COLO668 (cell line): ENCODE results near the gene TGM1.

ENCODE experiments used
- DNase-seq: peaks from one replicate; lab custom pipeline; 2025; ENCODE audit not compliant: unreplicated experiment; lab: John Stamatoyannopoulos, UW

TGM1 gene

GRCh38 chr14:24262821-24263733 is at the start of gene TGM1:
TSS of gene TGM1 (minus strand) at chr14:24263177. CDS start at chr14:24262352, 825 bp downstream.
- DNase-seq = no peak

- DNase-seq = no peak
Measured at GRCh38 chr14:24311837-24312615, 49.0 kb upstream of the TGM1 start.

DNA sequence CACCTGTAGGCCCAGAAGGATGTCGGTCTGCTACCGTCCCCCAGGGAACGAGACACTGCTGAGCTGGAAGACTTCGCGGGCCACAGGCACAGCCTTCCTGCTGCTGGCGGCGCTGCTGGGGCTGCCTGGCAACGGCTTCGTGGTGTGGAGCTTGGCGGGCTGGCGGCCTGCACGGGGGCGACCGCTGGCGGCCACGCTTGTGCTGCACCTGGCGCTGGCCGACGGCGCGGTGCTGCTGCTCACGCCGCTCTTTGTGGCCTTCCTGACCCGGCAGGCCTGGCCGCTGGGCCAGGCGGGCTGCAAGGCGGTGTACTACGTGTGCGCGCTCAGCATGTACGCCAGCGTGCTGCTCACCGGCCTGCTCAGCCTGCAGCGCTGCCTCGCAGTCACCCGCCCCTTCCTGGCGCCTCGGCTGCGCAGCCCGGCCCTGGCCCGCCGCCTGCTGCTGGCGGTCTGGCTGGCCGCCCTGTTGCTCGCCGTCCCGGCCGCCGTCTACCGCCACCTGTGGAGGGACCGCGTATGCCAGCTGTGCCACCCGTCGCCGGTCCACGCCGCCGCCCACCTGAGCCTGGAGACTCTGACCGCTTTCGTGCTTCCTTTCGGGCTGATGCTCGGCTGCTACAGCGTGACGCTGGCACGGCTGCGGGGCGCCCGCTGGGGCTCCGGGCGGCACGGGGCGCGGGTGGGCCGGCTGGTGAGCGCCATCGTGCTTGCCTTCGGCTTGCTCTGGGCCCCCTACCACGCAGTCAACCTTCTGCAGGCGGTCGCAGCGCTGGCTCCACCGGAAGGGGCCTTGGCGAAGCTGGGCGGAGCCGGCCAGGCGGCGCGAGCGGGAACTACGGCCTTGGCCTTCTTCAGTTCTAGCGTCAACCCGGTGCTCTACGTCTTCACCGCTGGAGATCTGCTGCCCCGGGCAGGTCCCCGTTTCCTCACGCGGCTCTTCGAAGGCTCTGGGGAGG is 47.9 kb upstream of the TGM1 start, which contains the start of gene LTB4R:
Gene LTB4R (plus strand): TSS at position 857 of the 959 bp plus-strand sequence. CDS start 4,150 bp downstream, outside the sequence.
- peak; percentile 88 for DNase-seq

DNA sequence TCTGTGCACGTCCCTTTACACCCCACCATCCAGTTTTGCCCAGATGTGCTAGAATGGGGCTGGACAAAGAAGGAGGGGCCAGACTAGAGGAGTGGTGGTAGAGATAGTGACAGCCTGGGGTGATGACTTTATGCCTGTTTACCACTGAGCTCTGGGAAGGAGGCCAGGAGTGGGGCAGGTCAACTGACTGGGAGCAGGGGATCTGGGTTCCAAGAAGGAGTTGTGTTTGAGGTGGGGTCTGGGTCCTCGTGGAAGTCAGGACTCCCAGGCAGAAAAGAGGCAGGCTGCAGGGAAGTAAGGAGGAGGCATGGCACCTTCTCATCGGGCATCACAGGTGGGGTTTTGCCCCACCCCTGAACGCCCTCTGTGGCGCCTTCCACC is 47.3 kb upstream of the TGM1 start:
- DNase-seq = no peak

DNA sequence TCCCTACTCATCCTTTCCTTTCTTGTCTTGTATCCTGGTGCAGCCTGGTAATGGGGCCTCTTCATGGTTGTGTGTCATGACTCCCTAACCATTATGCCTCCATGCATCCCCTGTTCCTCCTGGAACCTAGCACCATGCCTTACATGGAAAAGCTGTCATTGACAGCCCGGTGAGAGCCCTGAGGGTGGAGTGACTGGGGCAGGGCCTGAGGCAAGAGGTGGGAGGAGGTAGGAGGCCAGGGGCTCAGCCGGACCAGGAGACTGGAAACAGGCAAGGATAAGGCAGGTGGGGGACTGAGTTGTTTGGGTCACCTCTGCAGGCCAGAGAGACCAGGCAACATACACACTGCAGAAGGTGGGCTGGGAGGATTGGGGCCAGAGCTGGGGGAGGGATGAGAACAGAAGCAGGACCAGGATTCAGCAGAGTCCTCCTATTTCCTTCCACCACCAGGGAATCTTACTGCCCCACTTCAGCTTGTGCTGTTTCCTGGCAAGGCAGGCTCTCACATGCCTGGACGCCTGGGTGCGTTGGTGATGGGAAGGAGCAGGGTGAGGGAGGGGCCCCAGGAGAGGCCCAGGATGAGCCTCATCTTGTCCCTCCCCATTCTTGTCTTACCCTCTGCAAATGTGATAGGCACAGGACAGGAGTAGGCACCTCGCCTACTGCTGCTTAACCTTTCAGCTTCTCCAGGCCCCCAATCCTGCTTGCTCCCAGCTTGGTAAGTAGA is 46.7 kb upstream of the TGM1 start, which contains the start of gene LTB4R2:
Gene LTB4R2 (plus strand): TSS at position 603 of the 727 bp plus-strand sequence. CDS start 525 bp downstream, outside the sequence.
- no peak for DNase-seq

- no peak for DNase-seq
Measured at GRCh38 chr14:24308342-24309124, 45.6 kb upstream of the TGM1 start.

DNA sequence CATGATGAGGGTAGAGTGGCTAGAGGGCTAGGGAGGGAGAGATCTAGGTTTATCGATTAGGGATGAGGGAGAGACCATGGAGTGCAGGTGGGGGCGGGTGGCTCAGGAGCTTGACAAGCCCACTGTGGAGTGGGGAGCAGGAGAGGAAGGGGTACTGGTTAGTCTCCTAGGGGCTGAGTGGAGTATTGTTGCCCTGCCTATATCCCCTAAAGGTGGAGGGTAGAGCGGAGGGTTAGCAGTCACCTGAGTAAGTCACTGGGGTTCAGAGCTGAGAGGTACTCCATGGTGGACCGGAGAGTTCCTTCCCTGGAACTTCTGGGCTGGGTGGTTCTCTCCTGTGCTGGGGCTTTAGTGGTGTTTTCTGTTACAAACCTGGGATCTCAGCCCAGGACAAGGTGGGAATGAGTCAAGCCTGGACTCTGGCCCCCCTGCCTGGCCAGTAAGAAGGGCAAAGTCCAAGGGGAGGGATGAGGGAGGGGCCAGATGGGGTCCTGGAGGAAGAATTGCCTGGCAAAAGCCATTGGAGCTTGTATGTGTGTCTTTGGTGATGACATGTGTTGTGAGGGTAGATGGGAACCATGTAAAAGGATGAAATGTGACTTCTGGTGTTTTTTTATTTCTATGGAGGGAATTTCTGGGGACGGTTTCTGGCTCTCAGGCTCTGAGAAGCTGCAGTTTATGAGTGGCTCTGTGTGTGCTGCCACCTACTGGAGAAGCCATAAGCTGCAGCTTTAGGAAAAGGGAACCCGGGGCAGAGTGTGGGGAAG is 44.8 kb upstream of the TGM1 start, which contains the start of gene CIDEB:
Gene CIDEB (minus strand): TSS at position 403 of the 767 bp plus-strand sequence. CDS start 119 bp downstream, at position 284.
- DNase-seq = peak; percentile 60

DNA sequence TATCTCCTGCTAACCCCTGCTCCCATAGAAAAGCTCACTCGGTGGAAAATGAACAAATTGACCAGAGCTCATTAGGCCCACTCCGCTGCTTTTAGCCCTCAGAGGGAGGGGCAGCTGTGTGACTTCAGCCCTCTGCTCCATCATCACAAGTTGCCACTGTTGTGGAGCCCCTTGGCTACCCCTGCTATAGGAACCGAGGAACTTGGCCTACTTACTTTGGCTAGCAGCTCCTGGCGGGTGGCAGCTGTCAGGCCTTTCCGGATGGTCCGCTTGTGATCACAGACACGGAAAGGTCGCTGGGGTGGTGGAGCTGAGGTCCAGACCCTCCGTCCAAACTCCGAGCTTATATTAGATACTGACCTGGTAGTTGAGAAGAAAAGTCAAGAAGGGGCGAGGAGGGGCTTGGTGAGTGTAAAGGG is 44.2 kb upstream of the TGM1 start:
- no peak for DNase-seq

- DNase-seq = no peak
Measured at GRCh38 chr14:24304019-24304387, 41.0 kb upstream of the TGM1 start.

GRCh38 chr14:24300326-24300980 is 37.5 kb upstream of the TGM1 start:
- DNase-seq = no peak

- DNase-seq = peak; percentile 94
Measured at GRCh38 chr14:24299255-24300191, 36.5 kb upstream of the TGM1 start, which contains the start of the genes DHRS1 and NOP9. TSS of gene DHRS1 (minus strand) at chr14:24299780. CDS start at chr14:24299106, 674 bp downstream. TSS of gene NOP9 (plus strand) at chr14:24299850. CDS start at chr14:24299955, 105 bp downstream.

DNA sequence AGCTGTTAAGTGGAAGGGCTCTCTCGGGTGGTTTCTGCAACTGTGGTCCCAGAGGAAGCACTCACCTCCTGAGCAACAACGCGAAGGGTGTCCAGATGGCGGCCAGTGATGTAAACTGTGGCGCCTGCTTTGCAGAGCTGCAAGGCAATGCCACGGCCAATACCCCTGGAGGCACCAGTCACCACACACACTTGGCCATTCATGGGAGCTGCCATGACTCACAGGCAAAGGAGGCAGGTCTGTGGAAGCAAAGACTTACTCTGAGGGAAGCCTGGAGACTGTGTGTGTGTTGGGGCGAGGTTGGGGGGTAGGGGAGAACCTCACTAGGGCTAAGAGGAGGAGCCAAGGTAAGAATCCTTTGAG is 35.9 kb upstream of the TGM1 start:
- peak; percentile 26 for DNase-seq

GRCh38 chr14:24297190-24297964 is 34.4 kb upstream of the TGM1 start:
- DNase-seq = peak; percentile 22

GRCh38 chr14:24296341-24297157 is 33.6 kb upstream of the TGM1 start:
- peak; percentile 63 for DNase-seq

DNA sequence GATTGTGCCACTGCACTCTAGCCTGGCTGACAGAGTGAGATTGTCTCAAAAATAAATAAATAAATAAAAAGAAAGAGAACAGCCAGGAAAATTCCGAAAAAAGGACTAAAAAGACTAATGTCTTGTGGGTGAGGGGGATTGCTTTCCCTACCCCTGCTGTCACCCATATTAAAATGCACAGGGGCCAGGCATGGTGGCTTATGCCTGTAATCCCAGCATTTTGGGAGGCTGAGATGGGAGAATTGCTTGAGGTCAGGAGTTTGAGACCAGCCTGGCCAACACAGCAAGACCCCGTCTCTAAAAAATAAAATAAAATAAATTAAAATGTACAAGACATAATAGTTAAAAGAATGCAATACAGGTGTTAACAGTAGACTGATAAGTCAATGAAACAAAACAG is 30.5 kb upstream of the TGM1 start:
- DNase-seq = no peak
